Central memory CD4-positive, alpha-beta T cell (primary cell): ENCODE measurements around the gene IL18BP.

Experiments used
- DNase-seq: peaks from one replicate; pipeline ENCODE4 v3.0.0; 2022

Gene IL18BP

DNA sequence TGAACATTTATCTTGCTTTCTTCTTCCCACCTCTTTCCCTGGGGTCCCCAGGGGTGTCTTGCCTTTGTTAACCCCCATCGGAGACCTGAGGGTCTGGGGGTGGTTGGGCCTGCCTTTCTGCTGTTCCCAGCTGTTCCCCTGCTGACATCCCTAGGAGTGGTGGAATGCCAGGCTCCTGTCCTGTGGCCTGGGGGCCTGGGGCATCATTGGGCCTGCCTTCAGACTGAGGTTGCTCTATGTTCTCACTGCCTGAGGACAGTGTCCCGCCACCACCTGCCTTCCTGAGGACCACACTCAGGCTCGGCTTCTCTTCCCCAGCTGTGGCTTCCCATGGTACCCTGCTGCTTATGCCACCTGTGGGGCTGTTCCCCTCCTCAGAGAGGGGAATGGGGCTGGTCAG, 1.1 kb upstream of the IL18BP start:
- no peak for DNase-seq

DNA sequence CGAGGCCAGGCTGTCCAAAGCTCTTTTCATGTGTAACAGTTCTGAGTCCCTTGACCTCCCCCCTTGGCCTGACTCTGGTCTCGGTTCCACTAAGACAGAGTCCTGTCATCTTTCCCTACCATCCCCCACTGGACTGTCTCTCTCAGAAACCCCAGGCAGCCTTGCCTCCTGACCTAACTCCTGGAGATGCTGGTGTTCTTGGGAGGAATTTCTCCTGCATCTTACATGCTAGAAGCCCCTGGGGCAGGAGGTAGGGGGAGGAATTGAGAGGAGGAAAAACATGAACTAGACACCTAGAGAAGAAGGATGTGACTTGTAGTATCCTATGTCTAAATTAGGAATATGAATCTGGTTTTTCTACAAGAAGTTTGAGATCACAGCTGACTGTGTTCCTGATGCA, 648 bp upstream of the IL18BP start:
- no peak for DNase-seq

DNA sequence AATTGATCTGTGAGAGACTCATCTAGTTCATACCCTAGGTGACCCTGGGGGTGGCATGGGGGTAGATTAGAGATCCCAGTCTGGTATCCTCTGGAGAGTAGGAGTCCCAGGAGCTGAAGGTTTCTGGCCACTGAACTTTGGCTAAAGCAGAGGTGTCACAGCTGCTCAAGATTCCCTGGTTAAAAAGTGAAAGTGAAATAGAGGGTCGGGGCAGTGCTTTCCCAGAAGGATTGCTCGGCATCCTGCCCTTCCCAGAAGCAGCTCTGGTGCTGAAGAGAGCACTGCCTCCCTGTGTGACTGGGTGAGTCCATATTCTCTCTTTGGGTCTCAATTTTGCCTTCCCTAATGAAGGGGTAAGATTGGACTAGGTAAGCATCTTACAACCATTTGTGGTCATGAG, 653 bp downstream of the IL18BP start:
- no peak for DNase-seq

GRCh38 chr11:71999798-72000197, 1.1 kb downstream of the IL18BP start:
- DNase-seq: no peak

GRCh38 chr11:72000202-72000867, 1.6 kb downstream of the IL18BP start:
- DNase-seq: no peak

DNA sequence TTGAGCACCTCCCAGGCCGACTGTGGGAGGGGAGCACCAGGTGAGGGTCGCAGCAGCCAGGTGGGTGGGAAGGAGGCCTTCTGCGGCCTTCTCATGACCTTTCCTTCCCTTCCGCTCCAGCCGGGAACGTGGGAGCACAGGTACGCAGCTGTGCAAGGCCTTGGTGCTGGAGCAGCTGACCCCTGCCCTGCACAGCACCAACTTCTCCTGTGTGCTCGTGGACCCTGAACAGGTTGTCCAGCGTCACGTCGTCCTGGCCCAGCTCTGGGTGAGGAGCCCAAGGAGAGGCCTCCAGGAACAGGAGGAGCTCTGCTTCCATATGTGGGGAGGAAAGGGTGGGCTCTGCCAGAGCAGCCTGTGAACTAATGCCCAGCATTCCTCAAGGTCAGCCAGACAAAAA, 2.6 kb downstream of the IL18BP start:
- DNase-seq: no peak

GRCh38 chr11:72001834-72002591, 3.3 kb downstream of the IL18BP start:
- no peak for DNase-seq

DNA sequence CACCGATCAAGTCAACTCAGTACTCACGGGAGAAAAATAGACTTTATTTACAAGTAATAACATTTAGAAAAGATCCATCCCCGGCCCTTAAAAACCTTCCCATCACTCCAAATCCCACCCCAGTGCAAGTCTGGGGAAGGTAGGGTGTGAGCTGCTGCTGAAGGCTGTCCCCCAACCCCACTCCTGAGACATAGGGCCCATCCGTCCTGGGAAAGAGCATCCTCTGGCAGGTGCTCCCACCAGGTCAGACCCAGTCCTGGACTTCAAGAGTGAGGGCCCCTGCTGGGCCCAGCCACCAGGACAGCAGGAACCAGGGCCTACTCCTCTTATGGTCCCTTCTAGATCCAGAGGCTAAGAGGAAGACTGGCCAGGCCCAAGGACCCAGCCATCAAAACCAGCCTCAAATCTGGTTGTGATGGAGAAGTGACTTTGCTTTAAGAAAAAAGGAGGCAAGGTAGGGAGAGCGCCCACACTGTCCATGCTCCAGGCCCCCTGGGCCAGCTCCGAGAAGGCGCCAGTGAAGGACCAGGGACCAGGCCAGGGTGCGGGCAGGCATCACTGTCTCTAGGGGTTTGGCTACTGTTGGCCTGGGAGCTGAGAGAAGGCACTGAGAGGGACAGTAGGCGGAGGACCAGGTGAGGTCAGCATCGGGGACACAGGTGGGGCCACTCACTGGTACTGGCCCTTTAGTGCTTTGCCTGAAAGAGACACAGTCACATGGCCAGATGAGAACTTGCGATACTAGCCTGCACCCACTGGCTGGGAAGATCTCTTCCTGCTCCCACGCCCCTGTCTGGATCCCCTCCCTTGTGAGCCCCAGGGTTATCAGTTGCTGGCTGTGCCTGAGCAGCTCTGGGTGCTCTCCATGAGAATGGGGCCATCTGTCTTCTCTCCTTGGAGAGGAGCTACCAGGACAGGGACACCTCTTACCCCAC, 4.4 kb downstream of the IL18BP start:
- DNase-seq: no peak

DNA sequence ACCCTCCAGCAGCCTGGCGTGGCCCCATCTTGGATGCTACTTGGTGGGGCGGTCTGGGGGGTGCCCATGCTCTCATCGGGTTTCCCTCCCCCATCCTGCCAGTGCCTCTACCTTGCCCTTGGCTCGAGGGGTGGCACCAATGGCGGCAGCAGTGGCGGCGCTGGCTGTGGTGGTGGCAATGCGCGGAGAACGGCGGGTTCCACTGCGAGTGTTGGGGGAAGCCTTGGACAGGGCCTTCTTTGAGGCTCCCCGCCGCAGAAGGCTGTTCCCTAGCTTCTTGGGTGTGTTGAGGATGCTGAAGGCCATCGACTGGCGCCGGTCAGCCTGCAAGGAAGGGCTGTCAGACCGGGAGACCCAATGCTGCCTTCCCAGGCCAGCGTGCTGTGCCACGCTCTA, 5.1 kb downstream of the IL18BP start:
- DNase-seq: no peak

GRCh38 chr11:72004515-72005346, 6.0 kb downstream of the IL18BP start:
- no peak for DNase-seq

DNA sequence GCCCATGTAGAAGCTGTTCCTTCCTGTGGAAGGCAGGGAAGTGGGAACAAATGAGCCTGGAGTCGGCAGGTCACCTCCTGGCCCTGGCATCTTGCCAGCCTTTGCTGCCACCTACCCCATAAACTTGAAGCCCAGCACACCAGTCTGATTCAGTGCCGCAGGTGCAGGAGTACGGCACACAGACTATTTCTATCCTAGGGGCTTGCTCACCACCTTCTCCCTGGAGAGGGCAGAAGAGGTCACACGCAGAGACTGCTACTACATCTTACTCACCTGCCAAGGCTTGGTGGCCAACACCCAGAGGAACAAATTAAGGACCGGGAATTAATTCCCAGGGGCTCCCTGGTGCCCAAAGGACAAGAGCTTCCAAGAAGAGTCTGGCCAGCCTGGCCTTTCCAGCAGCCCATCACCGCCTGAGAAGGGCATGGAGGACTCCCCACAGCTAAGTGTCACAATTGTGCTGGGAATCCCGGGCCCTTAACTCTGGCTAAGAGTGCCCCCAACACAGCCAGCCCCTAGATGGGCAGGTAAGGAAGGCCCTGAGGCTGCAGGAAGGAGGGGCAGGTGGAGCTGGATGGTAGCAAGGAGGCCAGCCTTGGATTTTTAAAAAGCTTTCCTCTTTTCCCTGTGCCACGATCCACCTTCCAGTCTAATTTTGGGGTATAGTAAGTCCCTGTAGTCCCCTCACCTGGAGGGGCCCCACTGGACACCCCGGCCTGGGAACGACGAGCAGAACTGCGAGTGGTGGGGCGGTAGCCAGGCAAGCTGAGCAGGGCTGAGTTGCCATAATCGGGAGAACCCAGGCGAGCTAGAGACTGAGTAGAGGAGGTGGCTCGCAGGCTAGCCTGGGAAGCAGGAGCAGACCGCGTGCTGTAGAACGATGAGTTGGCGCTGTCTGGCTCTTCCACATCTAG, 6.9 kb downstream of the IL18BP start:
- DNase-seq: no peak

GRCh38 chr11:72006309-72007088, 7.8 kb downstream of the IL18BP start:
- DNase-seq: no peak

- no peak for DNase-seq
Measured at GRCh38 chr11:72007089-72007476, 8.4 kb downstream of the IL18BP start.

DNA sequence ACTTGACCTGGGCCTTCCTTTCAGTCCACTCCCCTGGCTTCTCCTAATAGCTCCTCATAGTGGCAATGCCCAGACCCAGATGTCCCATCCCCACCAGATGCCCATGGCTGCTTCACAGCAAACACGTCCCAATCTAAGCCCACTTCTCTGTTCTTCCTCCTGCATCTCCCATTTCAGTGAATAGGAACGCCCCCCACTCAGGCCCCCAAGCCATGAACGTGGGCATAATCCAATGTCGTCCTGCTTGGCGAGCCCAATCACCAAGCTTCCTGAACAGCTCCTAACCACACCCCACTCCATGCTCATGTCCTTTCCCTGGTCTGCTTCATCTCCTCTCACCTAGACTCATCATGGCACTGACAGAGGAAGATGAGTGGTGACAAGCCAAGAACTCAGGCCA, 8.9 kb downstream of the IL18BP start:
- no peak for DNase-seq

GRCh38 chr11:72008728-72009127, 10.0 kb downstream of the IL18BP start:
- no peak for DNase-seq

- DNase-seq: no peak
Measured at GRCh38 chr11:72009156-72009555, 10.4 kb downstream of the IL18BP start.

- no peak for DNase-seq
Measured at GRCh38 chr11:72010529-72011233, 12.0 kb downstream of the IL18BP start.

- DNase-seq: no peak
Measured at GRCh38 chr11:72012091-72012630, 13.5 kb downstream of the IL18BP start.

- DNase-seq: no peak
Measured at GRCh38 chr11:72012897-72013721, 14.4 kb downstream of the IL18BP start.
